GM21717 (cell line): Measurements from ENCODE around the gene TMEM179.
"Not testable (repeated sequence)": the region's sequence is repeated elsewhere in the genome, so short reads cannot be mapped to it uniquely, and the experiment has no call there.

ENCODE experiments used
- ATAC-seq: cut with Tn5 transposase; IDR thresholded peaks from one replicate; pipeline ENCODE4 v1.9.1; 2021; ENCODE audit warnings: mild to moderate bottlenecking, moderate library complexity; ENCODE audit not compliant: unreplicated experiment

TMEM179 gene

DNA sequence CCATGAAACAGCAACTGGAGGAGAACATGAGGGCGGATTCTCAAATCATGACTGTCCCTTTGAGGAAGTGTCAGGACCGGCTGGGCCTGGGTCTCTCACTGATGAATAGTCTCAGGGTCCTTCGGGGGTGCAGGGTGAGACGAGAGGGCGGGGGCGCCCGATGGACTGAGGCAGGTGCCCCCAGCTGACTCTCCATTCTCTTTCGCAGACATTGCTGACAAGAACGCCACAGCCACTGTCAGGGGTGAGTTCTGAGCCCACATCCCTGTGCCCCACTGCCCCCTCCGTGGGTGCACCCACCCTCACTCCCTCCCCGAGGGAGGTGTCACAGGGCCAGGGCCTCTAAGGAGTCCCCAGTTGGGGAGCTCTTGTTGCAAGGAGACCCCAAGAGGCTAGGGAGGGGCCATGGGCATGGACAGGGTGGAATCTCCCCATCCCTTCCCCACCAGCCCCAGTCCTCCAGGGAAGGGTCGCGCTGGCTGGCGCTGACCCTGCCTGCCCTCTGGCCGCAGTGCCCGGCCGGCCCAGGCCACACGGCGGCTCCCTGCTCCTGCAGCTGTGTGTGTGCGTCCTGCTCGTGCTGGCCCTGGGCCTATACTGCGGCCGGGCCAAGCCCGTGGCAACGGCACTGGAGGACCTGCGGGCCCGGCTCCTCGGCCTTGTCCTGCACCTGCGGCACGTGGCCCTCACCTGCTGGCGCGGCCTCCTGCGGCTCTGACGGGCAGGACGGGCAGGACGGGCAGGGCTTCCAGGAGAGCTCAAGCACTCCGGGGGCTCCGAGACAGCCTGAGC lies 16.3 kb downstream of the TMEM179 start:
- no peak for ATAC-seq

DNA sequence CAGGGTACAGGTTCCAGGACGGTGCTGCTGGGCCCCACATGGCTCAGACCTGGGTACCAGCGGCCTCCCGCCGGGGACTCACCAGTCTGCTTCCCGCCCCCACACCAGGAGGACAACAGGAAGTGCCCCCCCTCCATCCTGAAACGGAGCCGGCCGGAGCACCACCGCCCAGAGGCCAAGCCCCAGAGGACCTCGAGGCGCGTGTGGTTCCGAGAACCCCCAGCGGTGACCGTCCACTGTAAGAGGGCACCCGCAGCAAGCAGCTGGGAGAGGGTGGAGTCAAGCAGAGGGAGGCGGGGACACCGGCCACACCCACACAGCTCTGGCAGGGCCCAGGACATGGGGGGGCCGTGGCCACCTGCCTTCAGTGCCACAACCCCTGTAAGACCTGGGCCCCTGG lies 16.9 kb downstream of the TMEM179 start:
- no peak for ATAC-seq

DNA sequence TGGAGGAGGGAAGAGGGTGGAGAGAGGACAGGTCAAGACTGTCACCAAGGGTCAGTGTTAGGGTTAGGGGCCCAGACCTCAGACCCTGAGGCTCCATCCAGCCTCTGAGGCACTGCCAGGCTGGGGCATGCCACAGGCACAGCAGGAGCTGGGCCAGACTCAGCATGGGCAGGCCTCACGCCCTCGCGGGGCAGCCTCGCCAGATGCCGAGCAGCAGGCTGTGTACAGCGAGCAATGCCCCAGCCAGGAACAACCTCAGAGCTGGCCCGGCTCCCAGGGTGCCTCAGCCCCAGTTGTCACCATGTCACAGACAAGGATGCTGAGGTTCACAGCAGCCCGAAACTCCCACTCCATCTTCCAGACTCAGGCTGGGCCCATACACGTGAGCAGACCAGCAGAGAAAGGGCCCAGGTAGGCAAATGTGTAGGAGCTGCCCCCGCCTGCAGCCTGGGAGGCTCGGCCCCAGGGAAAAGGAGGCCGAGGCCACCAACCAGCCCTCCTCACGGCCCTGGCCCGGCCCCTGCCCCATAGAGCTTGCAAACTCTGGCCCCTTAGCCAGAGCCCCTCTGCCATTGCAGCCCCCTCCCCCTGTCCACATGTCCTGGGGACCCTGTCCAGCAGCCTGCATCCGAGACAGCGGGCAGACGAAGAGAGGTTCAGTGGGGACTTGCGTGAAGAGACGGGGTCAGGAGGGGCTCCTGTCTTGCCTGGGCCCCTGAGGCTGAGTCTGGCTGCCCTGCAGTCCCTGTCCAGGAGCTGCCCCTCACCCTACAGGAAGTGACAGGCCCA lies 17.5 kb downstream of the TMEM179 start:
- no peak for ATAC-seq

DNA sequence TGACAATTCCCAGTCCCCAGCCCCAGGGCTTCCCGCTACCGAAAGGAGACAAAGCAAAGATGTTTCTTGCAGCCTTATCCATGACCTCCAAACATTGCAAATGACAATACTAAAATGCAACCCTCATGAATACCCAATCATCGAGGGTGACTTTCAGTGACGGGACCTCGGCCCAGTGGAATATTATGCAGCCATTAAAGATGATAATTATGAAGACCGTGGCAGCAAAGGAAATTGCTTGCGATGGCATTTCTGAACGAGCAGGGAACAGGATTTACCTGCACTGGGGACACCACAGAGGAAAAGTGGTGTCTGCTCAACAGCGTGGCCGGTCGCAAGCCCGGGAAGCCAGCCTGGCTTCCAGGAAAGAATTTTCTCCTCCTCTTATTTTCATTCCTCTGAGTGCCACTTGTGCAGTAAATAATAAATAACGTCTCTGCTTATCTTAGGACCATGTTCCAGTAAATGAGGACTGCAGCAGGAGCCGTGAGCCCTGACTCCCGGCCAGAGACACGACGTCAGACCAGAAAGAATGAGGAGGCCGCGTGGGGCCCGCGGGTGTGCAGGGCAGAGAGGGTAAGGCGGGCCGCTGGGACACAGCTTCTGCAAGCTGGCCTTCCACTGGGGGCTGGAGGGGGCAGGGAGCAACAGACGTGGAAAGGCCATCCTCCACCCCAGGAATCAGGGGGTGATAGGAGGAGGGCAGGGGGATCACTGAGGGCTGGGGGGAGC lies 18.4 kb downstream of the TMEM179 start:
- no peak for ATAC-seq

DNA sequence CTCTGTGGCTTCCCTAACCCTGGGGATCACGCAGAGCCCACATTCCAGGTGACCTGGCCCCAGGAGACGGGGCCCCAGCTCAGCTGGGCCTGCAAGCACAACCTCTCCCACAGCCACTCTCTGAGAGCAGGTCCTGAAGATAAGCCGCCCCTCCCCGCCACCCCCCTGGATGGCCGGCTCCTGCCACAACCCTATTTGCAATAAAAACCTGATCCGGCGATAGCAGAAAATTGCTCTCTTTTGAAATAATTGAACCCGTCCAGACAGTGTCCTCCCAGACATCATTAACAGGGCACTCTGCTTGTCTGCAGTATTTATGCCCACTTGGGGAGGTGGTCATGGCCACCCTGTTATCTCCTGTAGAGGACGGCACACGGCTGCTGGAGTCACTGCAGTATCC lies 20.0 kb downstream of the TMEM179 start:
- ATAC-seq: no peak

DNA sequence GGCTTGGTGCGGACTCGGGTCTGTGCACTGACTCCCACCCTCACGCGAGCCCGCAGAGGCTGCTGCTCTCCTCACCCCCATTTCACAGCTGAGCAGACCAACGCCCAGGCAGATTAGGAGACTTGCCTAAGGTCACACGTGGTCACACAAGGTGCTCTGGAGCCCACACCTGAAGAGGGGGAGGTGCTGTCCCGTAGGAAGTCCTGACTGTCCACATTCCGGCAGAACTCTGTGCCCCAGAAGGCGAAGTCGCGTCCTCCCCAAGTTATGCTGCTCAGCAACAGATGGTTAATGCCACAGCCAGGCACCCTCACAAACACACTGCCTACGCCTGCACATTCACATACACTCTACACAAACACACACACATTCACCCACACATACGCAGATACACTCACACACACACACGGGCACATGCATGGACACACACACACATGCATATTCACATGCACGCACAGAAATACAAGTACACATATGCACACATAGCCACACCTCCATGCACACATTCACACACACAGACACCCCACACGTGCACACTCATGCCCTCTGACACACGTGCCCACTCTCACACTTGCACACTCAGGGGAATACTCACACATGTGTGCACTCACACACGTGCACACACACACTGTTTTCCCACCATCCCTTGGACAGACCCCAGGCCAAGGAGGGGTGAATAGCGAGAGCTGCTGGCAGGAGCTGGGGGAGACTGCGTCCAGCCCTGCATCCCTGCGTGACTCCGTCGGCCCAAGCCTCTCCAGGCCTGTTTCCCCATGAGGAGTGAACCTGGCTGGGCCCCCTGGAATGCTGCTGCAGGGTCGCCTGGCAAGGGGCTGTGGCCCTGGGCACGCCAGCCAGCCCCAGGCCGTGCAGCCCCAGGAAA lies 20.9 kb downstream of the TMEM179 start:
- ATAC-seq: no peak

DNA sequence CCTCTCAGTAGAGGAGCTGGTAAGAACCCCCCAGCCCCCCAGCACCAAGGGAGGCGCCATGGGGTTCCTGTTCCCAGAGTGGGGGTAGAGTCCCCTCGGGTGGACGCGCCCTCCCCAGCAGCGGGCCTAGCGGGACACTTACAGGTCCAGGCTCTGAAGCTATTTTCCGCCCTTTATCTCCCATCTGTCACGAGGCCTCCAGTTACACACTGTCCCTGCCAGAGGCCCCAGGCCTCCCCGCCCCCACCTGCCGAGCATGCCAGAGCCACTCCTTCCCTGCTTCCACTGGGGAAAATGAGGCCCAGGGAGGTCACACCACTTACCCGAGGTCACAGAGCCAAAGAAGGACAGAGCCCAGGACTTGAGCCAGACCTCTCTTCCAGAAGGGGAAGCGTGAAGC lies 21.9 kb downstream of the TMEM179 start:
- no peak for ATAC-seq

DNA sequence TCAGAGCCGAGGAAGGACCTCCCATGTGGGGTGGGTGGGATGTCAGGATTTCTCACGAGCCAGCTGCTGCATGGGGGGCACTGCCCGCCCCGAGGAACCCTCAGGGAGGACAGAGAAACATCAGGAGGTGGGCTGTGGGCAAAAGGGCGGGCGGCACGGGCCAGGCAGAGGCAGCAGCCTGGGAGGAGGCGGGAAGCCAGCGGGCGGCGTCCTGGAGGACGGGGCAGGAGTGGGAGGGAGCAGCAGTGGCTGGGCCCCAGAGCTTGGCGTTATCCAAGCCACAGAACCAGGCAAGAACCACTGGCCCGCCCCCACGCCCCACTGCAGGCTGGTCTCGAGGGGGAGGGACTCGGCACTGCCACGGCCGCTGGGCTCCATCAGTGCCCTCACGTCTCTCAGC lies 22.6 kb downstream of the TMEM179 start:
- no peak for ATAC-seq

DNA sequence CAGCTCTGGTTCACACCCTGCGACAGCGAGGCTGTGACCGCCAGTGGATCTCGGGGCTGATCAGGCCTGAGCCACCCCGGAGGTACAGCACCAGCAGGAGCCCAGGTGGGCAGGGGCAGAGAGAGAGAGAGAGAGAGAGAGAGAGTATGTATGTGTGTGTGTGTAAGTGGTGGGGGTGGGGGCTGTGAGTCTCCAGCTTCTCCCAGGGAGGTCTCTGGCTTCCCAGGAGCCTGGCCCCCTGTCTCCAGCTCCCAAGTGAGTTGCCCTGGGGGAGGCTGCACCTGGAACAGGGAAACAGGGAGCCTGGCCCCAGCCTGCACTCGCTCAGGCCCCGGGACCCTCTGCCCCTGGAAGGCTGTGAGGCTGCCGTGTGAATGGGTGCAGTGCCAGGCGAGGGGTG lies 23.1 kb downstream of the TMEM179 start:
- ATAC-seq: no peak

DNA sequence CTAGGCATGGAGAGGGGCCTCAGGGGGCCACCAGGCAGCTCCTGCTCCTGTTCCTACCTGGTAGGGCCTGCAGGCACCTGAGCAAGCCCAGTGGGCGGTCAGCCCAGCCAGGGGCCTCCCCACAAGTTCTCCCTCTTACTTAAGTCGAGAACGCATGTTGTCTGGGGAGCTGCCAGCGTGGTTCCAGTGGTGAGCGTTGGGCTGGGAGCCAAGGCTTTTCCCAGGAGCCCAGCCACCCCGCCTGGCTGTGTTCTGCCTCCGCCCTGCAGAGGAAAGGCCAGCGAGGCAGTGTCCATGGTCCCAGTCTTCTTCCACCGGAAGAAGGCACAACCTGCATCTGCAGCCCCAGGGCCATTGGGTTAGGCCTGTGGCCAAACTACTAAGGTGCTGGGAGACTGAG lies 23.6 kb downstream of the TMEM179 start:
- no peak for ATAC-seq

DNA sequence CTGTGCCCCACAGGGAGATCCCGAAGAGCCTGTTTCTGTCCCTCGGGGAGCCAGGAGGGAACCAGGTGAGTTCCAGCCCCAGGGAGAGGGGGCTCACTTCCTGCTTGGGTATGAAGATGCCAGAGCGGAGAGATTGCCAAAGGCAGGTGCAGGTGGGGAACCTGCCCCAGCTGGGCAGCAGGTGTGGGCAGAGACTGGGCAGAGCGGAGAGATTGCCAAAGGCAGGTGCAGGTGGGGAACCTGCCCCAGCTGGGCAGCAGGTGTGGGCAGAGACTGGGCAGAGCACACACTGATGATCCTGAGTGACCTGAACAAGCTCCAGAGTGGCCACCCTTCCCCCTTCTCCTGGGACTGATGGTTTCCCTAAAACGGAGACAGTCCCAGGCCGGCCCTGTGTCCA lies 24.6 kb downstream of the TMEM179 start:
- ATAC-seq: not testable (repeated sequence)

DNA sequence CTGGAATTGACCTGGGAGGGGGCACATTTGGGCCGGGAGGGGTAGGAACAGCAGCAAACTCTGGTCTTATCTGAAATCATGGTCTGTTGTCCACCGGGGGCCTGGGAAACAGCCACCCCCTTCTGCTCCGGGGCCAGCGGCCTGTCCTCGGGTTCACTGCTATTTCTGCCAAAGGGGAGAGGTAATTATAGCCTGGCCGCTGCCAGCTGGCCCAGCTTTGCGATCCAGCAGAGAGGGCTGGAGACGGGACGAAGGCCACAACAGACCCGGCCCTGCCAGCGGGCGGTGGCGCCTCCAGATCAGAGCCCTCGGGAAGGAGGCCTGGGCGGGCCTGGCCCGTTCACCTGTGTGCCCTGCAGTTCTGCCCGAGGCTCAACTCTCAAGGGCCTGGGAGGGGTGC lies 25.1 kb downstream of the TMEM179 start, which contains the start of gene C14orf180:
C14orf180 (plus strand) TSS at position 258 of the 400 bp plus-strand sequence. CDS start 6,667 bp downstream, outside the sequence.
- ATAC-seq: no peak

DNA sequence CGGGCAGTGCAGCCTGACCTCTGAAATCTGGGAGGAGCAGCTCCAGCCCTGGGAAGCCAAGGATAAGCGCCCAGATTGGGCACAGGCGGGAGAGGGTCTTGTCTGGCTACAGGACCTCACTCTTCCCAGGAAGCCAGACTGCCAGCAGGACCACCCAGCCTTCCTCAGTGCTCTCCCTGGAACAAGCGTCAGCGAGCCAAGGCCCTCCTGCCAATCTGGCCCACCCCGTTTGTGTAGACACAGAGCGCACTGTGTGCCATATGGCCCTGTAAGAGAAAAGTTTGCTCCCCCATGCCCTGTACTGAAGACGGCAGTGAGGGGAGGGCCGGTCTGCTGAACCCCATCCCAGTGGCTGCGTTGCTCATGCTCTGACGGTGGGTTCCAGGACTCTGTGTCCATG lies 26.3 kb downstream of the TMEM179 start:
- ATAC-seq: no peak

DNA sequence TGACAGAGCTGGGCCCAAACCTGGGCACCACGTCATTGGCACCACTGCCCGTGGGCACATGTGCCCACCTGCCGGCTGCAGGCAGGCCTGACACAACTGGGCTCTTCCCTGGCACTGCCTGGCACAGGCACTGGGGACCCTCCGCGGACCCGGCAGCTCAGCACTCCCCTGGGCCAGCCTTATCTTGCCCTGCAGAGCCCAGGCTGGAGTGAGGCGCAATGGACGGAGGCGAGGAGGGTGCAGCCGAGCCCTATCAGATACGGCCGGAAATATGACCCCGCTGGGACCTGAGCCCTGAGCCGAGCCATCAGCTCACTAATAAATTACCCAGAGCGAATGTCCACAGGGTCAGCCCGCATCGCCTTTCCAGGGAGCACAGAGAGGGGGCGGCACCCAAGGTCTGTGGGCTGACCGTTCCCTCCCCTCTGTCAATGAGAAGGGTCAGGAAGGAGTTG lies 26.7 kb downstream of the TMEM179 start:
- ATAC-seq: no peak

DNA sequence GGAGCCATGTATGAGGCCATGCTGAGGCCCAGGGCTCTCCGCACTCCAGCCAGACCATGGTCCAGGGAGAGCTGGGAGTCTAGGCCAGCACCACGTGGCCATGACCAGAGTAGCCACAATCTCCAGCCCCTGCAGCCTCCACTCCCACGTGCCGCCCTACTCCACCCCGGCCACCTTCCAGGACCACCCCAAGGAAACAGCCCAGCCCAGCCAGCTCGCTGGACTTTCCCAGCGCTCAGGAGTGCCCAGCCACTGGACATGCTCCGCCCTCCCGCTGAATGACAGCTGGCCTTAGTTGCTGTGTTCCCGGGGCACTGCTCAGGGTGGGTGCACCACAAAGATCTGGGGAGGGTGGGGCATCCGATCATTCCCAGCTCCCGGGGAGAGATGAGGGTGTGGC lies 27.1 kb downstream of the TMEM179 start:
- no peak for ATAC-seq

DNA sequence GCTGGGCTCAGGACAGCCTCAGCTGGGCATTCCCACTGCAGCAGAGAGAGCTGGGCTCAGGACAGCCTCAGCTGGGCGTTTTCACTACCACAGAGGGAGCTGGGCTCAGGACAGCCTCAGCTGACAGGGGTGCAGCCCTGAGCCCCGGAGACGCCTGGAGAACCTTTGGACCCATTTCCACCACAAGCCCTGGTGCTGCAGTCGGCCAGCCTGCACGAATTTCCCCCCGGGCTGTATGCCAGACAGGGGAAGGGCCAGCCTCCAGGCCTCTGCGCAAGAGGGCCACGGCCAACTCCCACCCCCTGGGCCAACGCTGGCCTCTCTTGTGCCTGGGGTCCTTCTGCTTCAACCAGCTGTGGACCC lies 27.6 kb downstream of the TMEM179 start:
- no peak for ATAC-seq

DNA sequence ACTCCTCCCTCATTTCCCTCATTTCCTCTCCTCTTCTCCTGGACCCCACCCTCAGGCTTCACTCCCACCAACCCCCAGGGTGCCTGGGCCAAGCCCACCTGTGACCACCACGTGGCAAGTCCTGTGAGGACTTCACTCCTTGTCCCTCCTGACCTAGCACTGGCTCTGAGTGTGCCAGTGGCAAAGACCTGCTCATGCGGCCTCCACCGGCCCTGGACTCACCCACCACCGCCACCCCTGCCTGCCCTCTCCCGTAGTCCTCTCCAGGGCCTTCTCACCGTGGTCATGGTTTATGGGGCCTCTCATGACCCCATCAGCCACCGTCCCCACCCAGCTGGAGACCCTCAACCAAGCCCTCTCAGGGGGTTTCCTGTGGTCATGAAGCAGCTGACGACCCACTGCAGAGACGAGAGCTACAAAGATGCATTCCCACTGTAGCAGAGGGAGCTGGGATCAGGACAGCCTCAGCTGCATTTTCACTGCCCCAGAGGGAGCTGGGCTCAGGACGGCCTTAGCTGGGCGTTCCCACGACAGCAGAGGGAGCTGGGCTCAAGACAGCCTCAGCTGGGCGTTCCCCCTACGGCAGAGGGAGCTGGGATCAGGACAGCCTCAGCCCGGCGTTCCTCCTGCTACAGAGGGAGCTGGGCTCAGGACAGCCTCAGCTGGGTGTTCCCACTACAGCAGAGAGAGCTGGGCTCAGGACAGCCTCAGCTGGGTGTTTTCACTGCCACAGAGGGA lies 28.2 kb downstream of the TMEM179 start:
- no peak for ATAC-seq

DNA sequence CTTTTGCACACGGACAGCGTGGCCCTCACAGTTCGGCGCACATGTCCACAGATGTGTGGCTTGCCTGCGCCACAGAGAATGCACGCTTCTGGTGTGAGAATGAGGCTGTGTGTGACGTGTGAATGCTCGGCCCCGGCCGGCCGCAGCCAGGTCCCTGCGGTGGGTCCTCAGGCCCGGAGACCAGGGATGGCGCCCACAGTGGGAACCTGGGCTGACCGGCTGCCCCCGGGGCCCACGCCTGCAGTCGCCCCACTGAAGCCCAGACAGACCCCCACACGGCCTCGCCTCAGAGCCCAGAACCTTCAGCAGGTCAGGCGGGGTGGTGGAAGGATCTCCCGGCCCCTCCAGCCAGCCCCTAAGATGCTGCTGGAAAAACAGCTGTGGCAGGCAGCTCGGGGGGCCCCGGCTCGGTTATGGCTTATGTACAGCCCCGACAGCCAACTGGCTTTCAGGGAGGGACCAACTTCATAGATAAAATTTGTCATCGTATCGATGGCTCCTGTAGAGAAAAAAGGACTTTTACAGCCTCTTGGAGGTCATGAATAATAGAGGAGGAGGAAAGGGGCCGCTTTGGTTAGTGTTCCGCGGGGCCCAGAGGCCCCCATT lies 29.5 kb downstream of the TMEM179 start:
- no peak for ATAC-seq

DNA sequence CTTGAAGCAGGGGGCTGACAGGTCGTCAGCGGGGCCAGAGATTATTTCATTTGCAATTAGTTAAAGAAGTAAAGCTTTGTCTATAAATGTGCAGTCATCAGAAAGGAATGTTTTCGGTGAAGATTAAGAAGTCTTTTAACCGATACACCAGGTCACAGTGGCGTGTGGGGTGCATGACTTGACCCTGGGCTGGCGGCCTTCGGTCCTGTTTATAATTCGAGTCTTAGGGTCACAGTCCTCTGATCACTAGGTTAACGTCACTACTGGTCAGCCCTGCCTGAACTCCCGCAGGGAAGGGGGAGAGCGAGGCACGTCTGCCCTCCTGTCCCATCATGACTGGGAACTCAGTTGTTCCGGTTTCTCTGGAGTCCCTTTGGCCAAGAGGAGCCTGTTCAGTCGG lies 30.0 kb downstream of the TMEM179 start:
- ATAC-seq: no peak
